Measurements from ENCODE around the gene TMEM273. TPM values are rescaled to one million over a fixed set of nuclear protein-coding genes. Genes with fewer than 3 reads are reported as not detected.

TMEM273 gene
- total RNA-seq, 1 experiment from 2014 or later: not detected

DNA sequence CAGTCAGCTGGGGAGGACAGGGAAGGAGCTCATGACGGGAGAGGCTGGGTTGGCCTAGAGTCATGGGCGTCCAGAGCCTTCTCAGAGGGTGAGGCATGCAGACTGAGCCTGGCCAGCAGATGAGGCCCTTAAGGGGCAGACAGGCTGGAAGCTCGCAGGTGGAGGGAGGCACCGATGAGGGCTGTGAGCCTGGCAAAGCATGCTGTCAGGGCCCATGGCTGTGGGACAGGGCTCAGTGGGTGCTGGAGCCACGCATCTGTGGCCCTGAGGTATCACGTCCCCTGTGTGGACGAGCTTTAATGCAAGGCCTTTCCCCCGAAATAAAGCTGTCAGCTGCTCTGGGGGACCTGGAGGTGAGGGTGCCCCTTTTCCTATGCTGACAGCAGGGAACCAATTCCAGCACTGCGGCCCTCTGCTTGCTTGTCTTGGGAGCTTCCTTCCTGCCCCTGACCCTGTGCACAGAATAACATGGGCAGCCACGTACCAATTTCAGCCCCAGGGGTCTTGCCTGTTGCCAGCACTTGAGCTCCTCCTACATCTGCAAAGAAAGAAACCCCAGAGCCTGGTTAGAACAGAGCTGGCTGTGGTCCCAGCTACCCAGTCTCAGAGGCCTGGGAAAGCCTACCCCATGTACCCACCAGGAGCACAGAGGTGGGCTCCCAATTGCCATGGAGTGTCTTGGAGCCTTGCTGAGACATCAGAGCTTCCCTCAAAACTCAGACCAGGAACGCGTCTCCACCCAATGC lies 20.6 kb downstream of the TMEM273 start:
- Histone ChIP-seq H3K9me2 (ENCODE audit: insufficient read depth) (no peaks in the 10 kb centered on the region), H3K9ac (ENCODE audit: low read length) (no peak overlapping the region), H3K79me2 (ENCODE audit: insufficient read depth, low read length) (no peaks in the 10 kb centered on the region), H2AFZ (ENCODE audit: low read depth, low read length, poor library complexity, severe bottlenecking) (no peak overlapping the region), H3K4me3 (replicated peaks in 1 of 2; ENCODE audit: low read depth in 1 of 2, low read length in 2 of 2) (no peak overlapping the region), H3K27me3 (ENCODE audit: insufficient read depth, low read length) (no peaks in the 10 kb centered on the region; the same call in 1 of the 2 replicates), H3K4me2 (ENCODE audit: low read length) (no peak overlapping the region), H4K20me1 (ENCODE audit: insufficient read depth) (no peaks in the 10 kb centered on the region), H3K4me1 (ENCODE audit: control insufficient read depth in 1 of 2, insufficient read depth in 2 of 2, low read length in 2 of 2) (peaks cover 2 to 4% of the 10 kb centered on the region in 2 experiments; a peak in 1 of 4 replicates), H3K27ac (ENCODE audit: low read depth, low read length) (no peak overlapping the region), H3K36me3 (ENCODE audit: control insufficient read depth in 1 of 2, insufficient read depth in 2 of 2, low read length in 2 of 2) (no peaks in the 10 kb centered on the region), H3K9me3 (ENCODE audit: control insufficient read depth in 1 of 2, insufficient read depth in 1 of 2, low read depth in 1 of 2, low read length in 2 of 2) (no peaks in the 10 kb centered on the region)
- DNase-seq (ENCODE audit: low read depth, low spot score) (no peak), ATAC-seq (no peak)
- BruUV-seq (replicated peaks): no TSS peak
- ChIA-PET RAD21 (ENCODE audit: low non-redundant PET in 1 of 2, low total read pairs in 2 of 2, uncharacterized antibody in 2 of 2, unreplicated experiment in 2 of 2) (no interaction called here), POLR2A (no interaction called here), CTCF (interaction anchor here (1.2 kb wide), 1 partner anchor 509 kb away, joined by 4 read pairs; no protein-coding TSS in a partner anchor)
- intact Hi-C loops (cut with micrococcal nuclease): no loop called here
- TF ChIP-seq SIN3A (IDR thresholded peaks at IDR 0.05; ENCODE audit: low read depth) (no peak), SRF (IDR thresholded peaks at IDR 0.05; ENCODE audit: low read depth) (no peak), YY1 (IDR thresholded peaks at IDR 0.05; ENCODE audit: extremely low read depth, insufficient replicate concordance, low read depth, low read length) (no peak), EGR1 (IDR thresholded peaks at IDR 0.05; ENCODE audit: low read depth) (no peak), ELF1 (IDR thresholded peaks at IDR 0.05; ENCODE audit: borderline replicate concordance, low read depth) (no peak), JUND (IDR thresholded peaks at IDR 0.05) (no peak), FOSL1 (IDR thresholded peaks at IDR 0.05; ENCODE audit: low read depth) (no peak), MAX (IDR thresholded peaks at IDR 0.05) (no peak), CBX3 (IDR thresholded peaks at IDR 0.05; ENCODE audit: low read depth) (no peak), TCF7L2 (IDR thresholded peaks at IDR 0.05; ENCODE audit: borderline replicate concordance, extremely low read depth, insufficient read depth, insufficient read length) (no peak), RAD21 (IDR thresholded peaks at IDR 0.05; ENCODE audit: low read depth) (no peak), EZH2phosphoT487 (IDR thresholded peaks at IDR 0.05; ENCODE audit: borderline replicate concordance) (no peak), ATF3 (IDR thresholded peaks at IDR 0.05) (no peak), REST (IDR thresholded peaks at IDR 0.05; ENCODE audit: low read depth) (no peak), POLR2A (IDR thresholded peaks at IDR 0.05; ENCODE audit: borderline replicate concordance, extremely low read depth, insufficient read depth, insufficient read length) (no peak), CTCF (IDR thresholded peaks at IDR 0.05 in 2 of 3, conservative IDR thresholded peaks at IDR 0.05 in 1 of 3; ENCODE audit: borderline replicate concordance in 1 of 3, insufficient read depth in 1 of 3, low read depth in 2 of 3, low read length in 2 of 3) (no peak), ZNF274 (IDR thresholded peaks at IDR 0.05; ENCODE audit: low read depth, low read length) (no peak), SP1 (IDR thresholded peaks at IDR 0.05; ENCODE audit: low read depth) (no peak), POLR2AphosphoS5 (IDR thresholded peaks at IDR 0.05; ENCODE audit: low read depth, low read length) (no peak), EZH2 (IDR thresholded peaks at IDR 0.05) (no peak)
